MM.1S (cell line): ENCODE data around the gene SCN4B.

Experiments used
- DNase-seq: peaks from one replicate; pipeline ENCODE4 v3.0.0-alpha.2; 2015
- H2AFZ ChIP-seq: fragments of 300-600 bp; sonication (generic); 2 replicates; pipeline ENCODE4 v1.6.0; 2016; ENCODE audit warnings: antibody characterized with exemption, low read length
- H3F3A ChIP-seq: fragments of 300-600 bp; sonication (generic); 2 replicates; pipeline ENCODE4 v1.6.1; 2016; ENCODE audit warnings: mild to moderate bottlenecking, antibody characterized with exemption, low read length, moderate library complexity, mixed read lengths; ENCODE audit not compliant: insufficient read depth
- H3K27ac ChIP-seq: fragments of 300-600 bp; sonication (generic); 2 replicates; pipeline ENCODE4 v1.5.1; 2016; ENCODE audit warnings: mild to moderate bottlenecking, low read length
- H3K27me3 ChIP-seq: fragments of 300-600 bp; sonication (generic); replicated peaks from 2 replicates; pipeline ENCODE4 v1.6.0; 2016; ENCODE audit warnings: low read length; ENCODE audit not compliant: insufficient read depth
- H3K36me3 ChIP-seq: fragments of 300-600 bp; sonication (generic); replicated peaks from 2 replicates; pipeline ENCODE4 v1.6.1; 2016; ENCODE audit warnings: mild to moderate bottlenecking, low read length, mixed read lengths; ENCODE audit not compliant: insufficient read depth
- H3K4me1 ChIP-seq: fragments of 300-600 bp; sonication (generic); 2 replicates; pipeline ENCODE4 v1.6.1; 2016; ENCODE audit warnings: low read length, mixed read lengths
- H3K4me2 ChIP-seq: fragments of 300-600 bp; sonication (generic); 2 replicates; pipeline ENCODE4 v1.6.0; 2016; ENCODE audit warnings: low read depth, low read length
- H3K4me3 ChIP-seq: fragments of 300-600 bp; sonication (generic); 2 replicates; pipeline ENCODE4 v1.5.1; 2016; ENCODE audit warnings: low read length, mixed read lengths
- H3K79me2 ChIP-seq: fragments of 300-600 bp; sonication (generic); 2 replicates; pipeline ENCODE4 v1.6.1; 2016; ENCODE audit warnings: mixed run types, low read length, mixed read lengths
- H3K9ac ChIP-seq: fragments of 300-600 bp; sonication (generic); 2 replicates; pipeline ENCODE4 v1.6.1; 2016; ENCODE audit warnings: low read length, mixed read lengths
- H3K9me2 ChIP-seq: fragments of 300-600 bp; sonication (generic); replicated peaks from 2 replicates; pipeline ENCODE4 v1.6.1; 2016; ENCODE audit warnings: mild to moderate bottlenecking, low read length, mixed read lengths; ENCODE audit not compliant: insufficient read depth
- H3K9me3 ChIP-seq: fragments of 300-600 bp; sonication (generic); replicated peaks from 2 replicates; pipeline ENCODE4 v1.6.1; 2016; ENCODE audit warnings: mild to moderate bottlenecking, low read length, mixed read lengths; ENCODE audit not compliant: insufficient read depth
- H4K20me1 ChIP-seq: fragments of 300-600 bp; sonication (generic); 2 replicates; pipeline ENCODE4 v1.6.1; 2016; ENCODE audit warnings: mild to moderate bottlenecking, low read length, moderate library complexity, mixed read lengths; ENCODE audit not compliant: insufficient read depth
- CTCF ChIP-seq: fragments of 300-600 bp; sonication (generic); IDR thresholded peaks from 2 replicates; pipeline ENCODE4 v1.5.1; 2016; ENCODE audit warnings: antibody characterized with exemption, low read length, mixed read lengths
- EZH2 ChIP-seq: fragments of 300-600 bp; sonication (generic); optimal IDR thresholded peaks from 2 replicates; pipeline ENCODE3; 2017; ENCODE audit warnings: low read depth, mild to moderate bottlenecking, antibody characterized with exemption, low read length, mixed read lengths
- EZH2phosphoT487 ChIP-seq: fragments of 300-600 bp; sonication (generic); IDR thresholded peaks from 2 replicates; pipeline ENCODE4 v1.6.1; 2018; ENCODE audit warnings: antibody characterized with exemption, low read length

SCN4B gene

GRCh38 chr11:118200497-118200896 lies 47.9 kb upstream of the SCN4B start:
- Histone ChIP-seq H3K36me3 (no peaks in the 10 kb centered on the region), H3K4me1 (no peaks in the 10 kb centered on the region), H3K9ac (no peak overlapping the region), H2AFZ (no peak overlapping the region), H3K4me3 (no peak overlapping the region), H3K27me3 (peaks cover 15% of the 10 kb centered on the region), H3K9me3 (no peaks in the 10 kb centered on the region), H3K27ac (no peak overlapping the region), H3K79me2 (no peaks in the 10 kb centered on the region), H3F3A (no peaks in the 10 kb centered on the region), H3K4me2 (no peak overlapping the region), H3K9me2 (no peaks in the 10 kb centered on the region), H4K20me1 (no peaks in the 10 kb centered on the region)
- TF ChIP-seq EZH2phosphoT487, result no peak
- no peak for TF ChIP-seq CTCF
- no peak for TF ChIP-seq EZH2
- no peak for DNase-seq

GRCh38 chr11:118199135-118199534 lies 46.5 kb upstream of the SCN4B start:
- TF ChIP-seq EZH2phosphoT487, result no peak
- TF ChIP-seq CTCF, result no peak
- TF ChIP-seq EZH2, result no peak
- no peak for DNase-seq
- no peaks in the 10 kb centered on the region for H3K9me3 ChIP-seq
- H3F3A ChIP-seq, result no peaks in the 10 kb centered on the region
- H3K27ac ChIP-seq, result no peak overlapping the region
- no peaks in the 10 kb centered on the region for H3K36me3 ChIP-seq
- H3K27me3 ChIP-seq, result peaks cover 15% of the 10 kb centered on the region
- H3K9ac ChIP-seq, result no peak overlapping the region
- H3K4me3 ChIP-seq, result no peak overlapping the region
- H2AFZ ChIP-seq, result no peak overlapping the region
- H3K9me2 ChIP-seq, result no peaks in the 10 kb centered on the region
- H3K4me2 ChIP-seq, result no peak overlapping the region
- H4K20me1 ChIP-seq, result no peaks in the 10 kb centered on the region
- H3K79me2 ChIP-seq, result no peaks in the 10 kb centered on the region
- H3K4me1 ChIP-seq, result no peaks in the 10 kb centered on the region

- peaks cover 15% of the 10 kb centered on the region for H3K27me3 ChIP-seq
- peak; percentile 60 for DNase-seq
- H3K4me3 ChIP-seq, result peak overlapping the region; percentile 38
- no peaks in the 10 kb centered on the region for H3K36me3 ChIP-seq
- H2AFZ ChIP-seq, result peak overlapping the region; percentile 41; the same call in 1 of the 2 replicates
- H3K27ac ChIP-seq, result no peak overlapping the region
- H3K9me3 ChIP-seq, result no peaks in the 10 kb centered on the region
- no peaks in the 10 kb centered on the region for H3K4me1 ChIP-seq
- TF ChIP-seq EZH2, result no peak
- TF ChIP-seq EZH2phosphoT487, result no peak
- TF ChIP-seq CTCF, result peak; percentile 86
- peak overlapping the region; percentile 16; the same call in 1 of the 2 replicates for H3K9ac ChIP-seq
- H3K4me2 ChIP-seq, result peak overlapping the region; percentile 69
- H3K9me2 ChIP-seq, result no peaks in the 10 kb centered on the region
- H4K20me1 ChIP-seq, result no peaks in the 10 kb centered on the region
- H3K79me2 ChIP-seq, result no peaks in the 10 kb centered on the region
- no peaks in the 10 kb centered on the region for H3F3A ChIP-seq
Observed at GRCh38 chr11:118198370-118198769, 45.7 kb upstream of the SCN4B start.
